HG03342 (cell line): ENCODE data around the gene LENG8.
"Not testable (repeated sequence)": the region's sequence is repeated elsewhere in the genome, so short reads cannot be mapped to it uniquely, and the experiment has no call there.

Source experiments
- ATAC-seq: cut with Tn5 transposase; IDR thresholded peaks from one replicate; pipeline ENCODE4 v1.9.1; 2021; ENCODE audit warnings: mild to moderate bottlenecking, moderate library complexity; ENCODE audit not compliant: unreplicated experiment

The LENG8 gene

DNA sequence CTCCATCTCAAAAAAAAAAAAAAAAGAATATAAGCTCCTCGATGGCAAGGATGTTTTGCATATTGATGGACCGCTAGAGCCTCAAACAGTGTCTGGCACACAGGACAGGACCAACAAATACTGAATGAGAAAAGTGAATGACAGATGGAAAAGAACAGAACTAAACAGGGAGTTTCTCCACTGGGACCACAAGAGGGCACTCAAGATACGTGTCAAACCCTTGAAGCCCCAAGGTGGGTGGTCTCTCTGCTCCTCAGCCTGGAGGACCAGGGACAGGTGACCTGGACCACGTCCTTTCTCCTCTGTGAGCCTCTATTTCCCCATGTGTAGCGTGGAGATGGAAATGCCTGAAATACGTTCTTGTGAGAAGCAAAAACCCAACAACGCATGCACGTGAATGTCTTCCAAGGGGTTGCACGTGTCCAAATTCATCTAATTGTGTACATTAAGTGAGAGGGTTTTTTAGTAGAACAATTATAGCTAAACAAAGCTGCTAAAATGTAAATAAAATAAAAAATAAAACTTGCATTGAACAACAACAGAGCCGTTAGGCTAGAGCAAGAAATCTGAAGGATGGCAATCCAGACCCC is 29.8 kb downstream of the LENG8 start:
- no peak for ATAC-seq

DNA sequence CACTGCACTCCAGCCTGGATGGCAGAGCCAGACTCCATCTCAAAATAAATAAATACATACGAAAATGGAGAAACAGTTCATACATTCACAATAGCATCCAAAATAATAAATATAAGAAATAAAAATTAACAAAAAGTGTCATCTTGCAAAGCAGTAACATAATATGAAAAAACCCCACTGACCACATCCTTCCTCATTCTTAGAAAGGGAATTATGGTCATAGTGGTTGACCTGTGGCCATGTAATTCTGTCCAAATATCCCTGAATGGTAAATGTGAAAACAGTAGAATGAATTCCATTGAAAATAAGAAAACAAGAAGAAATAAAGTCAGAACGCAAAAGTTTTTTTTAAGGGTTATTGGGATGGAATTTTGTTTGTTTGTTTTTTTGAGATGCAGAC is 31.1 kb downstream of the LENG8 start:
- ATAC-seq: no peak

DNA sequence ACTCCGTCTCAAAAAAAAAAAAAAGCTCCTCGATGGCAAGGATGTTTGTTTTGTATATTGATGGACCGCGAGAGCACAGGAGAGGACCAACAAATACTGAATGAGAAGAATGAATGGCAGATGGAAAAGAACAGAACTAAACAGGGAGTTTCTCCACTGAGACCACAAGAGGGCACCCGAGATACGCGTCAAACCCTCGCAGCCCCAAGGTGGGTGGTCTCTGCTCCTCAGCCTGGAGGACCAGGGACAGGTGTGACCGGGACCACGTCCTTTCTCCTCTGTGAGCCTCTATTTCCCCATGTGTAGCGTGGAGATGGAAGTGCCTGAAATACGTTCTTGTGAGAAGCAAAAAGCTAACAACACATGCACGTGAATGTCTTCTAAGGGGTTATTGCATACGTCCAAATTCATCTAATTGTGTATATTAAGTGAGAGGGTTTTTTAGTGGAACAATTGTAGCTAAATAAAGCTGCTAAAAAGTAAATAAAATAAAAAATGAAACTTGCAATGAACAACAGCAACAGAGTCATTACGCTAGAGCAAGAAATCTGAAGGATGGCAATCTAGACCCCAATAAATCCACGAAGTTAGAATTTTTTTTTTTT is 32.4 kb downstream of the LENG8 start:
- no peak for ATAC-seq

DNA sequence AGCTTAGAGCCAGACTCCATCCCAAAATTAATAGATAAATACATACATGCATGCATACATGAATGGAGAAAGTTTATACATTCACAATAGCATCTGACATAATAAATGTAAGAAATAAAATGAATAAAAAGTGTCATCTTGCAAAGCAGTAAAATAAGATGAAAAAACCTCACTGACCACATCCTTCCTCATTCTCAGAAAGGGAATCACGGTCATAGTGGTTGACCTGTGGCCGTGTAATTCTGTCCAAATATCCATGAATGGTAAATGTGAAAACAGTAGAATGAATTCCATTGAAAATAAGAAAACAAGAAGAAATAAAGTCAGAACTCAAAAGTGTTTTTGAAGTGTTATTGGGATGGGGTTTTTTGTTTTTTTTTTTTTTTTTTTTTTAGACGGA is 33.9 kb downstream of the LENG8 start:
- ATAC-seq: no peak

DNA sequence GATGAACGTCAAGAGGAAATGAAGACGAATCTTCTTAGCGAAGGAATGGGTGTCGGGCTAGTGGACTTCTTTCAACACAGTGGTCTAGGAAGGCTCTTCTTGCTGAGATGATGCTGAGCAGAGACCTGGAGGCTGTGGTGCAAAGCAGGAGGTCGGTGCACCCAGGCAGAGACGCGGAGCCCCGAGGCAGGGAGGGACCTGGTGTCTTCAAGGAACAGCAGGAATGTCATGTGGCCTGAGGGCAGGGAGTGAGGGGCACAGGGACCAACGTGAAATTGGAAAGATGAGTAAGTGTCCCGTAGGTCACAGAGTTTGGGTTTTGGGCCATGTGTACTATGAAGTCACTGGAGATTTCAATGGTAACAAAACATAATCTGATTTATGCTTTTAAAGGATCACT is 35.5 kb downstream of the LENG8 start:
- ATAC-seq: no peak

DNA sequence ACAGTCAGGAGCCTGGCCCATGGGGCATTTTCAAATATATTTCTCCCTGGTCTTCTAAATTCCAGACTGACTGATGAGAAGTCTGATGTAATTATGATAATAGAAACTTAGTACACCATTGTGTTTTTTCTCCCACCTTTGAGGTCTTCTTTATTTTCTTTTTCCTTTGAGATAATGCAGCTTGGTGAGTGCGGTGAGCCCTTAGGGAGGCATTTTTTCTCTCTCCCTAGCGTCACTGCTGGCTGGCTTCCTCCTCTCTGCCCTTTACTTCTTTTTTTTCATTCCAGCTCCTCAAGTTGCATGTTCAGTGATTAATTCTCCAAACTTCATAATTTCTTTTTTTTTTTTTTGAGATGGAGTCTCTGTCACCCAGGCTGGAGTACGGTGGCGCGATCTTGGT is 36.9 kb downstream of the LENG8 start:
- no peak for ATAC-seq

DNA sequence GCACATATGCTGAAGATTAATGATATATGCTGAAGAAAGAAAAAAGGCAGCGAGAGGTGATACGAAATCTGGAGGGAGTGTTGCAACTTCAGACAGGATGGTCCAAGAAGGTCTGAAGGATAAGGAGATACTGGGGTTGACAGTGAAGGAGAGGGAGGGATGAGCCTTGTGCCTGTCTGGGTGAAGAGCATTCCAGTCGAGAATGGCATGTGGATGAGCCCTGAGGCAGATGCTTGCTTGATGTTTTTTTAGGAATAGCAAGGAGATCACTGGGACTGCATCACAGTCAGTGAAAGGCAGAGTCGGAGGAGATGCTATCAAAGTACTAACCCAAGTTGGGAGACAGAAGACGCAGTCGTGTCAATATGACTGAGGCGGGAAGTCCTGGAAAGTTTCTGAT is 40.3 kb downstream of the LENG8 start:
- no peak for ATAC-seq

DNA sequence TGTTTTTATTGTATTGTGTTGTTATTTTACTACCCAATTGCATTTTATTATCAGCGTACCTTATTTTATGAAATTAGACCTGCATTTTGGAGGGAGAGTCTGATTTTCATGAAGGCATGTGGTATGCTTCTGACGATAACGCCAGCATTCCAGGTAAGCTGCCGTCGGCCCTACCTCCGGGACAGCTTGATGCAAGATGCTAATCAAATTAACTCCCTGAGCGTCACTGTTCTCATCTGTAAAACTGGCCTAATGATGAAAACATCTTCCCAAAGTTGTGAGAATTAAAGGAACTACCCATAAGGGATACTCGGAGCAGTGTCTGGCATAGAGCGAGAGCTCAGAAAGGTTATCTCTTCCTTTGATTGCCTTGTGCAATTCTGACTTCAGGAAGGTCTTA is 40.8 kb downstream of the LENG8 start:
- ATAC-seq: no peak

DNA sequence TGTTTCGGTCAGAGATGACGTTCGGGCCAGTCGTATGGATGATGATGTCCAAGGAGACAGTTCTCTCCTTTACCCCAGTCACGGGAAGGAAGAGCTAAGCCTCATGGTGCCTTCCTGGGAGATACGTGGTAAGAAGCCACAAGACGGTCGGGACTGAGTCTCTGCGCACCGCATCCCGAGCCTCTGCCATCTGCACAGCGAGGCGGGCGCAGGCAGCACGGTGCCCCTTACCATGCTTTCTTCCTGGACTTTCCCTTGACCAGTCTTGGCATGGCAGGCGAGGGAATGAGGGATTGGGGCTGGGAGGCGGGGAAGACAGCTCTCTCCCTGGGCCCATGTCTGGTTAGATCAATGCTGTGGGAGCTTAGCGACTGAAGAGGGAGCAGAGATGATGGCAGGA is 43.6 kb downstream of the LENG8 start:
- ATAC-seq: no peak

DNA sequence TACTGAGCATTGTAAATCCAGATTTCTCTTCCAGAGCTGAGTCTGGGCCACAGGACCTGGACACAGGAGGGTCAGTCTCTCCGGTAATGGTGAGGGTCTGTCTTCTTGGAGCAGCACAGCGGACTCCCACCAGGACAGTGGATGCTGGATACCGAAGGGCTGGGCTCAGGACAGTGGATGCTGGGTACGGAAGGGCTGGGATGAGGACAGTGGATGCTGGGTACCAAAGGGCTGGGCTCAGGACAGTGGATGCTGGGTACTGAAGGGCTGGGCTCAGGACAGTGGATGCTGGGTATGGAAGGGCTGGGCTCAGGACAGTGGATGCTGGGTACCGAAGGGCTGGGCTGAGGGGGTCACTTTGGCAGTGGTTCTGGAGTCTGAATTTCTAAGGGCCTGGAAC is 44.1 kb downstream of the LENG8 start:
- ATAC-seq: not testable (repeated sequence)

DNA sequence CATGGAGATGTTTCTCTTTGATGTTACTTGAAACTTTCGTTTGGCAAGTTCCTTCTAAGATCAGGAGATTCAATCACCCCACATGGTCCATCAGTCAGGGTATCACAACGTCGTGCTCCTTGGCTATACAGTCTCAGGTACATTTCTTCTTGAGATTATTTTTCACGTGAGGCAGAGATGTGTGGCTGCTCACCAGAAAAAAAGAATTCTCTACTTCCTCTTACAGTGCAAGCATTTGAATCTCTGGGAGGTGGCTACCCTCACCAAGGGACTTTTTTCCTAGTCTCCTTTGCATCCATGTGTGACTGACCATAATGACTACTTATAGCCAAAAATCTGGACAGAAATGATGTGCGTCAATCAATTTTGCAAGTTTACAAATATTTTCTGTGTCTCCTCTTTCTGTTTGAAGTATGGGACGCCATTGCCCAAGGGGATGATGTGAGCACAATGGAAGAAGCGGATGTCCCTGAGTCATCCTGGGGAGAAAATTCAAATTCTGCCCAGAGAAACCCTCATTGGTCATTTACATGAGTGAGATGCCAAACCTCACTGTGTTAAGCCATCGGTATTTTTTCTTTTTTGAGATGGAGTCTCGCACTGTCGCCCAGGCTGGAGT is 45.1 kb downstream of the LENG8 start:
- no peak for ATAC-seq

DNA sequence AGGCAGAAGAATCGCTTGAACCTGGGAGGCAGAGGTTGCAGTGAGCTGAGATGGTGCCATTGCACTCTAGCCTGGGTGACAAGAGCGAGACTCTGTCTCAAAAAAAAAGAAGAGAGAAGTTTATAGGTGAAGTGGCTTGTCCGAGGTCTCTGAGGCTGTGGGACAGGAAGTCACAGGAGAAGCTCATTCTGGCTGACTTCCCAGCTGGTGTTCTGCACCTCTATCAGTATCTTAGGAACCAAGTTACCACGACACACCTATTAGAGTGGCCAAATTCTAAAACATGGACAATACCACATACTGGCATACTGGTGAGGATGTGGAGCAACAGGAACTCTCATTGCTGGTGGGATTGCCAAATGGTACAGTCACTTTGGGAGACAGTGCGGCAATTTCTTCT is 46.3 kb downstream of the LENG8 start:
- not testable (repeated sequence) for ATAC-seq

DNA sequence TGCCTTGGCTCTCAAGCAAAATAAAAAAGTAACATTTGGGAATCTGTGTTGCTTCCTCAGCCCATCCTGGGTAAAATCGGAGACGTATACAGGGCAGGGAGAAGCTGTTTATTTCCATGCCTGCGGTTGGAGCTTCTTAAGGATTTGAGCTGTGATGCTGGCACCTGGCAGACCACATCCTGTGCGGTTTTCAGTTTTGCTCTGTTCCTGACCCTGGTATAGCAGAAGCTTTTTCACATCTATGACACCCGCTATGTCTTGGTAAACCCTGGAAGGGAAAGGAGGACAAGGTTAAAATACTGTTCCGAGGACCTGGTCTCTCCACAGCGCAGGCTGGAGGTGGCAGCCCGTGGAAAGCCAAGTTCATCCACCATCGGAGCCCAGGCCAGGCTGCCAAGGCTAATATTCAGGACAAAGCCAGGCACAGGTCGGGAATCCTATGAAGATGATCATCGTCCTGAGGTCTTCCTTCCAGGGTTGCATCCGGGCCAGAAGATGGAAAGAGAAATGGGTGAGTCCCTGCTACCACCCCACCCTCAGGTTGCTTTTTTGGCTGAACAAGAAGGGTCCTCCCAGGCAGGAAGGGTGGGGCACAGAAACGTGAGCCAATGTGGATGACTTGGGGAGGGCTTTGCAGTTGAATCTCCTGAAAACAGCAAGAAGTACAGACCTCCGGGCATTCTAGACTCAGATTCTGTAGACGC is 48.9 kb downstream of the LENG8 start:
- ATAC-seq: not testable (repeated sequence)

DNA sequence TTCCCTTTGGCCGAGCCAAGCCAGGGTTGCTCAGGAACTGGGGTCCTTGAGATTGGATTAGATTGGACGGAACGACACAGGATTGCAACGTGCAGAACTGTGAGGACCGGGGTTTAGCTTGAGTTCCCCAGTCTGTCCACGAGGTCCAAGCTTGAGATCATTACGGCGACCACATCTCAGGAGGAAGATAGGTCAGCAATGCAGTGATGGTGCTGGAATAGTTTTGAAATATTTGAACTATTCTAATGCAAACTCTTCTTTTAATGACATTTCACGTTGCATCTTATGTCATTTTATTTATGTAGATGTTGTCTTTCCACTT is 49.4 kb downstream of the LENG8 start:
- not testable (repeated sequence) for ATAC-seq

DNA sequence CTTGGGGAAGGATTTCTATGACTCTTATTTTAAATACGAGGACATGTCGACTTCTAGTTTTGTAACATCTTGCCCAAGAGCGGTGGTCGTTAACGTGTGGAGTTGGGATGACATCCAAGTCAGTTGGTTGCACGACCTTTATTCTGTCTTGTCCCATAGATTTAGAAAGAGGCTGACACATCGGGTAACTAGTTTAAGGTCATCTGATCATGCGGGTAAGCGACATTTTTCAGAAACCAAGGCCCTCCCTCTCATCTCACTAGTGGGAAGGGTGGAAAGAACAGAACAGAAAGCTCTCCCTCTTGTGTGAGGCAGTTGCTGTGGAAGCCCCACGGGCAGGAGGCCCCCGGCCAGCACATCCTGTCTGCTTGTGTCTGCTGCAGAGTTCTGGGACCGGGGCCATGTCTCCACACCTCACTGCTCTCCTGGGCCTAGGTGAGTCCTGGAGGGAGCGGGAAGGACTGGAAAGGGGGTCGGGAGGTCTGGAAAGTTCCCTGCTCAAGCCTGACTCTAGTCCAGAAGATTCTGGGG is 53.6 kb downstream of the LENG8 start, which contains the start of gene LAIR2:
TSS of gene LAIR2 (plus strand) at position 314 of the 531 bp plus-strand sequence. CDS start at position 402, 88 bp downstream.
- ATAC-seq: no peak

DNA sequence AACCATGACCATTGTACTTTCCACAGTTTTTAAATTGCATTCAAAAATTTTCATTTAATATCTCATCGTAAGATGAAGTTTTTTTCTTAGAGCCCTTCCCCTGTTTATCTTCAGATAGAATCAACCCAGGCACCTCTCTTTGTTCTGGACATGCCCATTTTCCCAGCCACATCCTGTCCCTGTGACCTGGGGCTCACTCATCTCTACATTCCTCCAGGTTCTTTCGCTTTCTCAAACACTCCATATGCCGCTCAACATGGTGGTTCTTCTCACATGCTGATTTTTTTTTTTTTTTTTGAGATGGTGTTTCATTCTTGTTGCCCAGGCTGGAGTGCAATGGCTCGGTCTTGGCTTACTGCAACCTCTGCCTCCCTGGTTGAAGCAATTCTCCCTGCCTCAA is 56.5 kb downstream of the LENG8 start:
- ATAC-seq: not testable (repeated sequence)

DNA sequence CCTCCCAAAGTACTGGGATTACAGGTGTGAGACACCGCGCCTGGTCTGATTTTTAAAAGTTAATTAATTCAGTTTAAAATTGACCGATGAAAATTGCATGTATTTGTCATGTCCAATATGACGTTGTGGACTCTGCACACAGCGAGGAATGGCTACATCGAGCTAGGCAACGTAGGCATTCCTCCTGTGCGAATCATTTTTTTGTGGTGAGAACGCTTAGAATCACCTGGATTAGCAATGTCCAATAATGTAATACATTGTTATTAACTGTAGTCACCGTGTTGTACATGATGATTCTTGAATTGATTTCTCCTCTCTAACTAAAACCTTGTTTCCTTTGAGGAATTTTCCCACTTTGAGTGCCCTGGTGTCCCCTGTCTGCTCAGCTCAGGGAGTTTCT is 57.1 kb downstream of the LENG8 start:
- no peak for ATAC-seq

DNA sequence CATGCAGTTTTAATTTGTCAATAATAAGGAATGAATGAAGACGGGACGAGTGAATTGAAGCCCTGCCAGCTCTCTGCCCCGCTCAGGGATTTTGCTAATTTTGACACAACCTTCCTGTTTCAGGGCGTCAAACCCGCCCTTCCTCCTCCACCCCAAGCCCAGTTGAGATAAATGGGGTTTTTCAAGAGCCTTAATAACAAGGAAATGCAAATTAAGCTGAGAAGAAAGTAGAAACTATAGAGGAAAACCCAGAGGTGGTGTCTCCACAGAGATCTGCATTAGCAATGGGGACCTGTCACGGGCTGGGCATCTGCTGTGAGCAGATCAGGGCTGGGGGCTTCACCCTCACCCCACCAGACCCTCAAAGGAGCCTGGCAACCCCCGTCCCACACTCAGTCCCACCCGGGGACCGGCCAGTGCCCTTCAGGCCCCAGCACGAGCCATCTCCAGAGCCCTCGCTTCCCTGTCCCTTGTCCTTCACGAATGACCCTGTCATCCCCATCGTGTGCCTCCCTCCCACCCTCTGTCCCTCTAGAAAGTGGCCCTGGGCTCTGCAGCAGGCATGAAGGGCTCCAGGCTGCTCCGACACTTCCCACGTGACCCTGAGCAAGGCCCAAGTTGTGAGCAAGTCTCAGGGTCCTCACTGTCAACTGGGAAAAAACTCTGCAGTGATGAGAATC is 58.2 kb downstream of the LENG8 start:
- not testable (repeated sequence) for ATAC-seq

DNA sequence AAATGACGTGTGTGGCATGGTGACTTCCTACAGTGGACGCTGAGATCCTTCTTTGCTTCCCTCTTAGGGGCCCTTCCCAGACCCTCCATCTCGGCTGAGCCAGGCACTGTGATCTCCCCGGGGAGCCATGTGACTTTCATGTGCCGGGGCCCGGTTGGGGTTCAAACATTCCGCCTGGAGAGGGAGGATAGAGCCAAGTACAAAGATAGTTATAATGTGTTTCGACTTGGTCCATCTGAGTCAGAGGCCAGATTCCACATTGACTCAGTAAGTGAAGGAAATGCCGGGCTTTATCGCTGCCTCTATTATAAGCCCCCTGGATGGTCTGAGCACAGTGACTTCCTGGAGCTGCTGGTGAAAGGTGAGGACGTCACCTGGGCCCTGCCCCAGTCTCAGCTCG is 58.8 kb downstream of the LENG8 start:
- no peak for ATAC-seq

DNA sequence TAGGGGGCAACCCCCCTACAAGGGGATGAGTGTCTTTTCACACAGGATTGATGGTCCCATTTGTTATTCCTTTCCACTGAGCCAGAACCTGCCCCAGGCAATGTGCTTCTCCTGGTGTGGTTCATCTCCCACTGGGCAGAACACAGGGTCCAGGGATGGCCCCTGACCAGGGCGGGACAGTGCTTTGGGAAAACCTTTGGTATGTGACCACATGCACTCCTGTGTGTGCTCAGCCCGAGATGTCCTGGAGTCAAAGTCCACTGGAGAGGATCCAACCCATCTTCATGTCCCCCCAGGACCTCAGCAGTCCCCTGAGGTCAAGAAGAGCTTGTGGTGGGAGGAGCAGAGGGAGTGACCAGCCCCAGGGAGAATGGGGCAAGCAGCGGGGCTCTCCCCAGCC is 59.5 kb downstream of the LENG8 start:
- ATAC-seq: not testable (repeated sequence)
